Testis (tissue), 3 donors: ENCODE data around the gene ADGRB3. TPM values are rescaled to one million over a fixed set of nuclear protein-coding genes. Genes with fewer than 3 reads are reported as not detected.
"Not testable (repeated sequence)": the region's sequence is repeated elsewhere in the genome, so short reads cannot be mapped to it uniquely, and the experiment has no call there.

ENCODE experiments used
- DNase-seq: peaks from one replicate; pipeline ENCODE4 v3.0.0-alpha.2; 2019
- H3K27ac ChIP-seq, 2 donors: fragments of 200-600 bp; sonication (generic); one replicate each; pipeline ENCODE4 v1.5.1; 2019
- H3K27me3 ChIP-seq: fragments of 200-600 bp; sonication (generic); one replicate; pipeline ENCODE4 v1.5.1; 2019
- H3K36me3 ChIP-seq: fragments of 200-600 bp; sonication (generic); one replicate; pipeline ENCODE4 v1.5.1; 2017; ENCODE audit warnings: low read depth; ENCODE audit errors: missing control alignments
- H3K4me1 ChIP-seq: fragments of 200-600 bp; sonication (generic); one replicate; pipeline ENCODE4 v1.5.1; 2019
- H3K4me3 ChIP-seq, 2 donors: fragments of 200-600 bp; sonication (generic); one replicate each; pipeline ENCODE4 v1.5.1; 2017 to 2019
- H3K9me3 ChIP-seq: fragments of 200-600 bp; sonication (generic); one replicate; pipeline ENCODE4 v1.5.1; 2017
- CTCF ChIP-seq, 3 experiments: fragments of 450-650 bp in 2 of 3; fragments of 200-600 bp in 1 of 3; sonication (generic) in 1 of 3; IDR thresholded peaks; one replicate each; pipeline ENCODE4 v1.5.1; 2016 to 2019; ENCODE audit warnings: antibody characterized with exemption in 3 of 3, mild to moderate bottlenecking in 2 of 3, moderate library complexity in 1 of 3
- POLR2A ChIP-seq: fragments of 450-650 bp; IDR thresholded peaks from one replicate; pipeline ENCODE4 v1.6.1; 2017; ENCODE audit warnings: antibody characterized with exemption, mild to moderate bottlenecking, moderate library complexity
- WGBS, 2 donors: methylation state at CpG; one replicate each; pipeline ENCODE4 v1.1.5; 2018; 5-methylcytosine and 5-hydroxymethylcytosine counted together
- intact Hi-C: fragments of 100-400 bp; cut with DNase I; formaldehyde crosslinking; loops from one replicate; pipeline ENCODE4 v1.15.1; 2023; ENCODE audit warnings: low total_unique reads
- polyA plus RNA-seq: library from polyadenylated mRNA; stranded (reverse); fragments of 350-450 nt; fragmentation: Illumina TruSeq; extraction: RNeasy Lipid Tissue Mini Kit (QIAGEN cat#74804); gene quantifications from one replicate; pipeline ENCODE4 v1.2.3, GENCODE V29; 2014; ENCODE audit warnings: low read depth, low replicate concordance; ENCODE audit not compliant: insufficient read depth
- small RNA-seq, 2 donors: library from RNA; depleted of rRNA; stranded (forward); fragments of <200 nt; gene quantifications; one replicate each; pipeline ENCODE3, GENCODE V24; 2016
- total RNA-seq, 2 donors: library from RNA; depleted of rRNA; stranded (reverse); fragments of >200 nt; gene quantifications; one replicate each; pipeline ENCODE4 v1.2.3, GENCODE V29; 2016

Gene ADGRB3
- total and polyA plus RNA-seq, 3 donors from 2014 or later, result 3.2 to 5.7 (median 4.3) TPM

- no peaks in the 10 kb centered on the region for H3K27me3 ChIP-seq
- intact Hi-C loops, result no loop called here
- H3K27ac ChIP-seq, result no peak overlapping the region
- 83 to 97% methylated on average over 3 of the region's 3 CpGs for WGBS, 2 donors
- no peak for DNase-seq
- H3K9me3 ChIP-seq, result no peaks in the 10 kb centered on the region
- TF ChIP-seq CTCF (IDR thresholded peaks at IDR 0.05), result no peak
- no peak for TF ChIP-seq POLR2A
- no peak overlapping the region for H3K4me3 ChIP-seq
- H3K4me1 ChIP-seq, result no peaks in the 10 kb centered on the region
- H3K36me3 ChIP-seq, result no peaks in the 10 kb centered on the region
These were observed 788.7 kb downstream of the ADGRB3 start for GRCh38 chr6:69423785-69424184.

- WGBS, 2 donors, result 72 to 79% methylated on average over 3 of the region's 3 CpGs
- no peak for DNase-seq
- TF ChIP-seq POLR2A (no peak), CTCF (IDR thresholded peaks at IDR 0.05) (no peak)
- H3K27ac ChIP-seq, result no peak overlapping the region
- no peaks in the 10 kb centered on the region for H3K4me1 ChIP-seq
- H3K36me3 ChIP-seq, result no peaks in the 10 kb centered on the region
- no peak overlapping the region for H3K4me3 ChIP-seq
- H3K27me3 ChIP-seq, result no peaks in the 10 kb centered on the region
- intact Hi-C loops, result no loop called here
- H3K9me3 ChIP-seq, result no peaks in the 10 kb centered on the region
These were observed 789.5 kb downstream of the ADGRB3 start for GRCh38 chr6:69424581-69424980.

GRCh38 chr6:69427882-69428281, 792.8 kb downstream of the ADGRB3 start:
- 78 to 82% methylated on average over 5 of the region's 5 CpGs for WGBS, 2 donors
- H3K9me3 ChIP-seq, result no peaks in the 10 kb centered on the region
- intact Hi-C loops, result no loop called here
- no peaks in the 10 kb centered on the region for H3K27me3 ChIP-seq
- H3K4me1 ChIP-seq, result no peaks in the 10 kb centered on the region
- no peak overlapping the region for H3K4me3 ChIP-seq
- DNase-seq, result no peak
- no peak for TF ChIP-seq POLR2A
- no peak for TF ChIP-seq CTCF (IDR thresholded peaks at IDR 0.05)
- no peak overlapping the region for H3K27ac ChIP-seq
- no peaks in the 10 kb centered on the region for H3K36me3 ChIP-seq

GRCh38 chr6:69432168-69432567, 797.1 kb downstream of the ADGRB3 start:
- DNase-seq, intact Hi-C loops, H3K27me3 ChIP-seq, H3K4me3 ChIP-seq, H3K9me3 ChIP-seq, H3K36me3 ChIP-seq, H3K27ac ChIP-seq, H3K4me1 ChIP-seq: not testable (repeated sequence)
- 89 to 98% methylated on average over 7 to 17 of the region's 19 CpGs for WGBS, 2 donors

GRCh38 chr6:69433116-69433515, 798.0 kb downstream of the ADGRB3 start:
- 77 to 83% methylated on average over 3 to 22 of the region's 22 CpGs for WGBS, 2 donors
- DNase-seq, intact Hi-C loops, H3K4me3 ChIP-seq, H3K27ac ChIP-seq, H3K4me1 ChIP-seq, H3K9me3 ChIP-seq, H3K27me3 ChIP-seq, H3K36me3 ChIP-seq: not testable (repeated sequence)

GRCh38 chr6:69438113-69438512, 803.0 kb downstream of the ADGRB3 start:
- Histone ChIP-seq H3K36me3 (no peaks in the 10 kb centered on the region), H3K27me3 (no peaks in the 10 kb centered on the region), H3K4me3 (no peak overlapping the region), H3K9me3 (no peaks in the 10 kb centered on the region), H3K27ac (no peak overlapping the region), H3K4me1 (no peaks in the 10 kb centered on the region)
- intact Hi-C loops, result no loop called here
- TF ChIP-seq POLR2A (no peak), CTCF (IDR thresholded peaks at IDR 0.05) (no peak)
- WGBS, 2 donors, result 92 to 93% methylated on average over 2 of the region's 2 CpGs
- no peak for DNase-seq

Small RNA genes lying within 50 kb of the gene (small RNA-seq; reads per million reads assigned to genes)
- gene AL606923.1, result 0 reads per million in 2 donors
